Spleen (tissue), 11 donors: Measurements from ENCODE around the gene MRPL37. TPM values are rescaled to one million over a fixed set of nuclear protein-coding genes. Genes with fewer than 3 reads are reported as not detected.

Experiments used
- DNase-seq: peaks from one replicate; pipeline ENCODE4 v3.0.0-alpha.2; 2020
- H3K27ac ChIP-seq, 8 donors: fragments of 200-600 bp; sonication (generic) in 7 of 8; 1 replicate in 4 of 8; 2 replicates in 4 of 8; pipeline versions ENCODE4 v1.5.0 to v1.8.0; 2016 to 2021; ENCODE audit warnings: inconsistent platforms in 4 of 8, mild to moderate bottlenecking in 4 of 8, moderate library complexity in 1 of 8
- H3K27me3 ChIP-seq, 7 donors: fragments of 200-600 bp; sonication (generic) in 6 of 7; replicated peaks in 1 of 7; 1 replicate in 4 of 7; 2 replicates in 3 of 7; pipeline versions ENCODE4 v1.5.0 to v1.8.0; 2016 to 2021; ENCODE audit warnings: inconsistent platforms in 3 of 7, mild to moderate bottlenecking in 1 of 7
- H3K36me3 ChIP-seq, 6 donors: fragments of 200-600 bp; sonication (generic) in 5 of 6; 1 replicate in 4 of 6; 2 replicates in 2 of 6; pipeline versions ENCODE4 v1.5.0 to v1.8.0; 2016 to 2021; ENCODE audit warnings: inconsistent platforms in 2 of 6
- H3K4me1 ChIP-seq, 6 donors: fragments of 200-600 bp; sonication (generic) in 5 of 6; 1 replicate in 3 of 6; 2 replicates in 3 of 6; pipeline versions ENCODE4 v1.5.0 to v1.8.0; 2016 to 2021; ENCODE audit warnings: inconsistent platforms in 3 of 6
- H3K4me3 ChIP-seq, 8 donors: fragments of 200-600 bp; sonication (generic) in 7 of 8; 1 replicate in 4 of 8; 2 replicates in 4 of 8; pipeline versions ENCODE4 v1.5.0 to v1.8.0; 2016 to 2021; ENCODE audit warnings: inconsistent platforms in 4 of 8, mild to moderate bottlenecking in 4 of 8, moderate library complexity in 2 of 8
- H3K9me3 ChIP-seq, 8 donors: fragments of 200-600 bp; sonication (generic) in 7 of 8; 1 replicate in 4 of 8; 2 replicates in 4 of 8; pipeline versions ENCODE4 v1.5.0 to v1.8.0; 2016 to 2021; ENCODE audit warnings: inconsistent platforms in 4 of 8
- CTCF ChIP-seq, 11 experiments: fragments of 200-600 bp in 7 of 11; fragments of 450-650 bp in 4 of 11; sonication (generic) in 4 of 11; IDR thresholded peaks in 8 of 11; conservative IDR thresholded peaks in 3 of 11; 1 replicate in 7 of 11; 2 replicates in 4 of 11; pipeline versions ENCODE4 v1.4.0 to v1.8.0; 2016 to 2021; ENCODE audit warnings: antibody characterized with exemption in 11 of 11, inconsistent platforms in 4 of 11, mild to moderate bottlenecking in 1 of 11
- POLR2A ChIP-seq, 3 donors: fragments of 450-650 bp; IDR thresholded peaks; one replicate each; pipeline ENCODE4 v1.5.1; 2017; ENCODE audit warnings: antibody characterized with exemption in 3 of 3, mild to moderate bottlenecking in 1 of 3
- POLR2AphosphoS5 ChIP-seq, 3 donors: sonication (generic); formaldehyde crosslinking; IDR thresholded peaks; one replicate each; pipeline ENCODE4 v1.5.1; 2017; ENCODE audit warnings: antibody characterized with exemption in 3 of 3
- WGBS, 5 donors: extraction: QIAGEN DNeasy Blood & Tissue Kit in 3 of 5; methylation state at CpG; one replicate each; pipeline versions ENCODE4 v1.1.5 to v1.1.7; 2013 to 2018; 5-methylcytosine and 5-hydroxymethylcytosine counted together
- intact Hi-C: fragments of 100-400 bp; cut with DNase I; formaldehyde crosslinking; loops from one replicate; pipeline ENCODE4 v1.15.0; 2023; ENCODE audit warnings: low total_unique reads
- polyA plus RNA-seq, 3 donors: library from polyadenylated mRNA; stranded (reverse); fragments of 200-250 nt; gene quantifications; one replicate each; pipeline ENCODE4 v1.2.1, GENCODE V29; 2013
- total RNA-seq, 7 donors: library from RNA; depleted of rRNA in 3 of 7; stranded (reverse); fragments of >200 nt in 3 of 7; fragmentation: NEBNext Ultra II Directional in 4 of 7; extraction: Animal tissue kit (Norgen Biotek cat#: 25700) in 4 of 7; gene quantifications; one replicate each; pipeline versions ENCODE4 v1.1.0 to v1.2.1, GENCODE V29; 2016 to 2021
- donor health status: healthy with polysubstance abuse.
- donor health status: DM: no; HTN: no; CAD: no; lungs with moderate emphysema.
- donor health status: DM: no; HTN: no; CAD: no.
- donor health status: Bipolar disorder and iron deficiency.
- donor health status: healthy.
- donor health status: DM: no; HTN: no; CAD: no.
- donor health status: DM: yes; HTN: yes; CAD: no.

Gene MRPL37
- total and polyA plus RNA-seq, 10 donors = 20.4 to 55.9 (median 43.3) TPM

- Histone ChIP-seq H3K9me3 (no peaks in the 10 kb centered on the region), H3K4me1 (peaks cover 3 to 29% (median 14%) of the 10 kb centered on the region in 6 donors), H3K27ac (no peak overlapping the region), H3K36me3 (peaks cover 0 to 49% (median 5%) of the 10 kb centered on the region in 6 donors), H3K27me3 (no peaks in the 10 kb centered on the region), H3K4me3 (no peak overlapping the region)
- TF ChIP-seq POLR2AphosphoS5 (IDR thresholded peaks at IDR 0.05) (no peak), POLR2A (IDR thresholded peaks at IDR 0.05) (no peak), CTCF (IDR thresholded peaks at IDR 0.05 in 8 of 11, conservative IDR thresholded peaks at IDR 0.05 in 3 of 11) (no peak)
- 84 to 92% (median 90%) methylated on average over 8 of the region's 8 CpGs for WGBS, 5 donors
- peak; percentile 55 for DNase-seq
- intact Hi-C loops = no loop called here
These were observed 28.4 kb upstream of the MRPL37 start for GRCh38 chr1:54171606-54172005.

GRCh38 chr1:54172614-54173599 is 27.1 kb upstream of the MRPL37 start:
- 53 to 65% (median 60%) methylated on average over 10 of the region's 10 CpGs for WGBS, 5 donors
- Histone ChIP-seq H3K9me3 (no peaks in the 10 kb centered on the region), H3K36me3 (peaks cover 0 to 62% (median 5%) of the 10 kb centered on the region in 6 donors), H3K4me3 (no peak overlapping the region), H3K27ac (peak overlapping the region; percentile 22 to 75 (median 63)), H3K27me3 (no peaks in the 10 kb centered on the region), H3K4me1 (peaks cover 3 to 29% (median 14%) of the 10 kb centered on the region in 6 donors)
- no peak for TF ChIP-seq POLR2AphosphoS5 (IDR thresholded peaks at IDR 0.05)
- TF ChIP-seq CTCF (IDR thresholded peaks at IDR 0.05 in 8 of 11, conservative IDR thresholded peaks at IDR 0.05 in 3 of 11) = no peak
- no peak for TF ChIP-seq POLR2A (IDR thresholded peaks at IDR 0.05)
- intact Hi-C loops = no loop called here
- DNase-seq = peak; percentile 40

GRCh38 chr1:54173681-54174080 is 26.3 kb upstream of the MRPL37 start:
- Histone ChIP-seq H3K27me3 (no peaks in the 10 kb centered on the region), H3K9me3 (no peaks in the 10 kb centered on the region), H3K4me1 (peaks cover 3 to 29% (median 14%) of the 10 kb centered on the region in 6 donors), H3K27ac (peak overlapping the region in 6 of 8 donors; percentile 47 to 75 (median 71)), H3K36me3 (peaks cover 0 to 63% (median 10%) of the 10 kb centered on the region in 6 donors), H3K4me3 (no peak overlapping the region)
- DNase-seq = peak; percentile 46
- intact Hi-C loops = no loop called here
- TF ChIP-seq POLR2A (IDR thresholded peaks at IDR 0.05) = no peak
- no peak for TF ChIP-seq CTCF (IDR thresholded peaks at IDR 0.05 in 8 of 11, conservative IDR thresholded peaks at IDR 0.05 in 3 of 11)
- no peak for TF ChIP-seq POLR2AphosphoS5 (IDR thresholded peaks at IDR 0.05)
- 50 to 67% (median 57%) methylated on average over 6 to 9 of the region's 9 CpGs for WGBS, 5 donors

- 89 to 97% (median 91%) methylated on average over 4 of the region's 4 CpGs for whole genome bisulfite sequencing, 5 donors
- H3K27me3 ChIP-seq = no peaks in the 10 kb centered on the region
- H3K27ac ChIP-seq = peak overlapping the region in 6 of 8 donors; percentile 47 to 75 (median 71)
- no peak overlapping the region for H3K4me3 ChIP-seq
- no peaks in the 10 kb centered on the region for H3K9me3 ChIP-seq
- peaks cover 0 to 68% (median 13%) of the 10 kb centered on the region in 6 donors for H3K36me3 ChIP-seq
- H3K4me1 ChIP-seq = peaks cover 3 to 29% (median 14%) of the 10 kb centered on the region in 6 donors
- TF ChIP-seq POLR2A (IDR thresholded peaks at IDR 0.05) (no peak), CTCF (IDR thresholded peaks at IDR 0.05 in 8 of 11, conservative IDR thresholded peaks at IDR 0.05 in 3 of 11) (no peak), POLR2AphosphoS5 (IDR thresholded peaks at IDR 0.05) (no peak)
- peak; percentile 64 for DNase-seq
- intact Hi-C loops = no loop called here
These were observed 25.9 kb upstream of the MRPL37 start for GRCh38 chr1:54174106-54174505.
